GM19035 (cell line): ENCODE data around the gene MAGEA12.
"Not testable (repeated sequence)": the region's sequence is repeated elsewhere in the genome, so short reads cannot be mapped to it uniquely, and the experiment has no call there.

ENCODE experiments used
- ATAC-seq: cut with Tn5 transposase; IDR thresholded peaks from one replicate; pipeline ENCODE4 v1.9.1; 2021; ENCODE audit not compliant: unreplicated experiment

MAGEA12 gene

DNA sequence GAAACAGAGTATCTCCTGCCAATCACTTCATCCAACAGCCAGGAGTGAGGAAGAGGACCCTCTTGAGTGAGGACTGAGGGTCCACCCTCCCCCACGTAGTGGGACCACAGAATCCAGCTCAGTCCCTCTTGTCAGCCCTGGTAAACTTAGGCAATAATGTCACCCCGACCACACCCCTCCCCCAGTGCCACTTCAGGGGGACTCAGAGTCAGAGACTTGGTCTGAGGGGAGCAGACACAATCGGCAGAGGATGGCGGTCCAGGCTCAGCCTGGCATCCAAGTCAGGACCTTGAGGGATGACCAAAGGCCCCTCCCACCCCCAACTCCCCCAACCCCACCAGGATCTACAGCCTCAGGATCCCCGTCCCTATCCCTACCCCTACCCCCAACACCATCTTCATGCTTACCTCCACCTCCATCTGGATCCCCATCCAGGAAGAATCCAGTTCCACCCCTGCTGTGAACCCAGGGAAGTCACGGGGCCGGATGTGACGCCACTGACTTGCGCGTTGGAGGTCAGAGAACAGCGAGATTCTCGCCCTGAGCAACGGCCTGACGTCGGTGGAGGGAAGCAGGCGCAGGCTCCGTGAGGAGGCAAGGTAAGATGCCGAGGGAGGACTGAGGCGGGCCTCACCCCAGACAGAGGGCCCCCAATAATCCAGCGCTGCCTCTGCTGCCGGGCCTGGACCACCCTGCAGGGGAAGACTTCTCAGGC lies at the start of gene MAGEA12, which contains the start of gene CSAG1:
TSS of gene MAGEA12 (plus strand) at position 497 of the 715 bp plus-strand sequence. CDS start 2,405 bp downstream, outside the sequence.
TSS of gene CSAG1 (minus strand) at position 461 of the 715 bp plus-strand sequence. CDS start 1,261 bp downstream, outside the sequence.
- ATAC-seq: no peak

- not testable (repeated sequence) for ATAC-seq
Measured at GRCh38 chrX:152697952-152698931, 35.3 kb upstream of the MAGEA12 start, which contains the start of gene MAGEA3. TSS of gene MAGEA3 (plus strand) at chrX:152698794. CDS start at chrX:152700833, 2,039 bp downstream.

- ATAC-seq: not testable (repeated sequence)
Measured at GRCh38 chrX:152700390-152700789, 33.2 kb upstream of the MAGEA12 start.

- not testable (repeated sequence) for ATAC-seq
Measured at GRCh38 chrX:152706500-152706899, 27.1 kb upstream of the MAGEA12 start.

DNA sequence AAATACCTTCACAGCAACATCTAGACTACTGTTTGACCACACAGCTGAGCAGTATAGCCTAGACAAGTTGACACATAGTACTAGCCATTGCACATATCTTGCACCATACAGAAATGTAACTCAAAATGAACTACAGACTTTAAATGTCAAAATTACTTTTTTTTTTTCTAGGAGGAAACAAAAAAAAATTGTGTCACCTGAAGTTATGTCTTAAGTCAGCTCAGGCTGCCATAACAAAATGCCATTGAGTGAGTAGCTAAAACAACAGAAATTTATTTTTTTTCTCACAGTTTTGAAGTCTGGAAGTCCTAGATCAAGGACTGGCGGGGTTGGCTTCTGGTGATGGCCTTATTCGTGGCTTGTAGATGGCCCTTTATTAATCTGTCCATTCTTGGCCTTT lies 24.4 kb upstream of the MAGEA12 start, which contains the start of gene CSAG2:
TSS of gene CSAG2 (minus strand) at position 101 of the 400 bp plus-strand sequence. CDS start 161 bp downstream, outside the sequence.
- not testable (repeated sequence) for ATAC-seq

GRCh38 chrX:152713195-152713594 lies 20.4 kb upstream of the MAGEA12 start:
- not testable (repeated sequence) for ATAC-seq

DNA sequence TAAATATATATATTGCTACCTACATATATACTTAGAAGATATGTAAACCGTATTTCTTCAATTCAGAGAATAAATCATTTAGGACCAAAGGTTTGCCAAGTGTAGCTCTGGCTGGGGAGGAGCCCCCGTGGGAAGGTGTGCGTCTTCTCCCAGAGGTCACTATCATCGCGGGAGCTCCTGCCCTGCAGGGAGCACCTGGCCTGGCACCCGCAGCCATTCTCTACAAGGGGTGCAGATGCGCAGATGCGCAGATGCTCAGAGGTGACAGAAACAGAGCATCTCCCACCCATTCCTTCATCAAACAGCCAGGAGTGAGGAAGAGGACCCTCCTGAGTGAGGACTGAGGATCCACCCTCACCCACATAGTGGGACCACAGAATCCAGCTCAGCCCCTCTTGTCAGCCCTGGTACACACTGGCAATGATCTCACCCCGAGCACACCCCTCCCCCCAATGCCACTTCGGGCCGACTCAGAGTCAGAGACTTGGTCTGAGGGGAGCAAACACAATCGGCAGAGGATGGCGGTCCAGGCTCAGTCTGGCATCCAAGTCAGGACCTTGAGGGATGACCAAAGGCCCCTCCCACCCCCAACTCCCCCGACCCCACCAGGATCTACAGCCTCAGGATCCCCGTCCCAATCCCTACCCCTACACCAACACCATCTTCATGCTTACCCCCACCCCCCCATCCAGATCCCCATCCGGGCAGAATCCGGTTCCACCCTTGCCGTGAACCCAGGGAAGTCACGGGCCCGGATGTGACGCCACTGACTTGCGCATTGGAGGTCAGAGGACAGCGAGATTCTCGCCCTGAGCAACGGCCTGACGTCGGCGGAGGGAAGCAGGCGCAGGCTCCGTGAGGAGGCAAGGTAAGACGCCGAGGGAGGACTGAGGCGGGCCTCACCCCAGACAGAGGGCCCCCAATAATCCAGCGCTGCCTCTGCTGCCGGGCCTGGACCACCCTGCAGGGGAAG lies 19.5 kb upstream of the MAGEA12 start, which contains the start of gene MAGEA2B:
TSS of gene MAGEA2B (plus strand) at position 814 of the 973 bp plus-strand sequence. CDS start 2,479 bp downstream, outside the sequence.
- ATAC-seq: not testable (repeated sequence)

DNA sequence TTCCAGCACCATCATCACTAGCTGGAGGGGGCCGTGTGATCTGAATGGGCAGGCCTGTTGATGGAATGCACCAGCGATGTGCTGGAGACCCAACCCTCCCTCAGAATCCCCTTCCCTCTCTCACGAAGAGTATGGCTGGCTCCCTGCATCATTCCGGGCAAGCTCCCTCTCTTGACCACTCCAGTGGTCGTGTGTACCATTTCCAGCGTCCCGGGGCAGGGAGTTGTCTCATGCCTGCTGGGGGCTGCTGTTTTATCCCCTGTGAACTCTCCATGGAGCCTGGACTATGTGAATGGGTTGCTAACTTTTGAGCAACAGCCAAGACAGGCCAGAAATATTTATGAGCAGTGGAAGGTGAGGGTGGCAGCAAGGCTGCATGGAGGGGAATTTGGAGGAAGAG lies 8.1 kb upstream of the MAGEA12 start:
- ATAC-seq: no peak

GRCh38 chrX:152734143-152734858 lies 744 bp downstream of the MAGEA12 start:
- not testable (repeated sequence) for ATAC-seq

DNA sequence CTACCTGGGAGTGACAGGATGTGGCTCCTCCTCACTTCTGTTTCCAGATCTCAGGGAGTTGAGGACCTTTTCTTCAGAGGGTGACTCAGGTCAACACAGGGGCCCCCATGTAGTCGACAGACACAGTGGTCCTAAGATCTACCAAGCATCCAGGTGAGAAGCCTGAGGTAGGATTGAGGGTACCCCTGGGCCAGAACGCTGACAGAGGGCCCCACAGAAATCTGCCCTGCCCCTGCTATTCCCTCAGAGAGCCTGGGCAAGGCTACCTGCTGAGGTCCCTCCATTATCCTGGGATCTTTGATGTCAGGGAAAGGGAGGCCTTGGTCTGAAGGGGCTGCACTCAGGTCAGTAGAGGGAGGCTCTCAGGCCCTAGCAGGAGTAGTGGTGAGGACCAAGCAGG lies 1.5 kb downstream of the MAGEA12 start:
- ATAC-seq: no peak

DNA sequence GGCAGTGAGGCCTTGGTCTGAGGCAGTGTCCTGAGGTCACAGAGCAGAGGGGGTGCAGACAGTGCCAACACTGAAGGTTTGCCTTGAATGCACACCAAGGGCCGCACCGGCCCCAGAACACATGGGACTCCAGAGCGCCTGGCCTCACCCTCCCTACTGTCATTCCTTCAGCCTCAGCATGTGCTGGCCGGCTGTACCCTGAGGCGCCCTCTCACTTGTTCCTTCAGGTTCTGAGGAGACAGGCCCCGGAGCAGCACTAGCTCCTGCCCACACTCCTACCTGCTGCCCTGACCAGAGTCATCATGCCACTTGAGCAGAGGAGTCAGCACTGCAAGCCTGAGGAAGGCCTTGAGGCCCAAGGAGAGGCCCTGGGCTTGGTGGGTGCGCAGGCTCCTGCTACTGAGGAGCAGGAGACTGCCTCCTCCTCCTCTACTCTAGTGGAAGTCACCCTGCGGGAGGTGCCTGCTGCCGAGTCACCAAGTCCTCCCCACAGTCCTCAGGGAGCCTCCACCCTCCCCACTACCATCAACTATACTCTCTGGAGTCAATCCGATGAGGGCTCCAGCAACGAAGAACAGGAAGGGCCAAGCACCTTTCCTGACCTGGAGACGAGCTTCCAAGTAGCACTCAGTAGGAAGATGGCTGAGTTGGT lies 2.4 kb downstream of the MAGEA12 start:
- ATAC-seq: no peak

DNA sequence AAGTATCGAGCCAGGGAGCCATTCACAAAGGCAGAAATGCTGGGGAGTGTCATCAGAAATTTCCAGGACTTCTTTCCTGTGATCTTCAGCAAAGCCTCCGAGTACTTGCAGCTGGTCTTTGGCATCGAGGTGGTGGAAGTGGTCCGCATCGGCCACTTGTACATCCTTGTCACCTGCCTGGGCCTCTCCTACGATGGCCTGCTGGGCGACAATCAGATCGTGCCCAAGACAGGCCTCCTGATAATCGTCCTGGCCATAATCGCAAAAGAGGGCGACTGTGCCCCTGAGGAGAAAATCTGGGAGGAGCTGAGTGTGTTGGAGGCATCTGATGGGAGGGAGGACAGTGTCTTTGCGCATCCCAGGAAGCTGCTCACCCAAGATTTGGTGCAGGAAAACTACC lies 3.0 kb downstream of the MAGEA12 start:
- ATAC-seq: not testable (repeated sequence)

- ATAC-seq: no peak
Measured at GRCh38 chrX:152738560-152738959, 5.0 kb downstream of the MAGEA12 start.

GRCh38 chrX:152753686-152754650 lies 20.4 kb downstream of the MAGEA12 start, which contains the start of gene MAGEA2:
TSS of gene MAGEA2 (minus strand) at chrX:152753842. CDS start at chrX:152751363, 2,479 bp downstream.
- not testable (repeated sequence) for ATAC-seq

DNA sequence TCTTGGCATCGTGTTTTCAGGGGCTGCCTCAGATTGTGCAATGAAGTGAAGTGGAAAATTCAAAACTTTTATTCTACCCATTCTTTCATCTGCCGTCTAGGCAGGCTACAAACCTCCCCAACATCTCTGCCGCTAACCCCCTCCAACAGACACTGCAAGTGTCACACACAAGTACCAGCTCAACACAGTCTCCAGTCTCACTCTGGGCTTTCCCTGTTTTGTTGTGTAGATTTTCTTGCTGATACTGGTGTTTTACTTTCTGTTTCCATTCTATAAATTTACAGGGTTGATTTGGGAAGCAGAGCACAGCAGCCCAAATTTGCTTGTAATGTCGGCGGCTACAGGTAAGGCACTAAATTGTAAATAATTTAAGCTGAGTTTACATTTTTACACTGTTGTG lies 21.3 kb downstream of the MAGEA12 start:
- ATAC-seq: not testable (repeated sequence)

DNA sequence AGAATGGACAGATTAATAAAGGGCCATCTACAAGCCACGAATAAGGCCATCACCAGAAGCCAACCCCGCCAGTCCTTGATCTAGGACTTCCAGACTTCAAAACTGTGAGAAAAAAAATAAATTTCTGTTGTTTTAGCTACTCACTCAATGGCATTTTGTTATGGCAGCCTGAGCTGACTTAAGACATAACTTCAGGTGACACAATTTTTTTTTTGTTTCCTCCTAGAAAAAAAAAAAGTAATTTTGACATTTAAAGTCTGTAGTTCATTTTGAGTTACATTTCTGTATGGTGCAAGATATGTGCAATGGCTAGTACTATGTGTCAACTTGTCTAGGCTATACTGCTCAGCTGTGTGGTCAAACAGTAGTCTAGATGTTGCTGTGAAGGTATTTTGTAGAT lies 25.4 kb downstream of the MAGEA12 start, which contains the start of gene CSAG3:
TSS of gene CSAG3 (plus strand) at position 301 of the 400 bp plus-strand sequence.
- not testable (repeated sequence) for ATAC-seq

- ATAC-seq: not testable (repeated sequence)
Measured at GRCh38 chrX:152759544-152759943, 26.0 kb downstream of the MAGEA12 start.
